Stomach (tissue), 9 donors: Measurements from ENCODE around the gene LRATD1. TPM values are rescaled to one million over a fixed set of nuclear protein-coding genes. Genes with fewer than 3 reads are reported as not detected.
"Not testable (repeated sequence)": the region's sequence is repeated elsewhere in the genome, so short reads cannot be mapped to it uniquely, and the experiment has no call there.

ENCODE experiments used
- DNase-seq, 2 donors: peaks; one replicate each; pipeline versions ENCODE4 v3.0.0 to v3.0.0-alpha.2; 2013 to 2019
- H3K27ac ChIP-seq, 5 donors: fragments of 200-600 bp in 4 of 5; sonication (generic) in 4 of 5; one replicate each; pipeline ENCODE4 v1.5.1; 2013 to 2019; ENCODE audit warnings: mild to moderate bottlenecking in 1 of 5, moderate library complexity in 1 of 5
- H3K27me3 ChIP-seq, 3 donors: fragments of 200-600 bp; sonication (generic); one replicate each; pipeline ENCODE4 v1.5.1; 2017 to 2019; ENCODE audit warnings: mixed run types in 1 of 3
- H3K36me3 ChIP-seq, 4 donors: fragments of 200-600 bp; sonication (generic); 1 replicate in 3 of 4; 2 replicates in 1 of 4; pipeline ENCODE4 v1.5.1; 2016 to 2019
- H3K4me1 ChIP-seq, 4 donors: fragments of 200-600 bp; sonication (generic); one replicate each; pipeline ENCODE4 v1.5.1; 2016 to 2019
- H3K4me3 ChIP-seq, 4 donors: fragments of 200-600 bp; sonication (generic) in 3 of 4; one replicate each; pipeline ENCODE4 v1.5.1; 2016 to 2019; ENCODE audit warnings: mild to moderate bottlenecking in 1 of 4
- H3K9me3 ChIP-seq, 4 donors: fragments of 200-600 bp; sonication (generic); one replicate each; pipeline ENCODE4 v1.5.1; 2016 to 2019
- EP300 ChIP-seq: sonication (generic); formaldehyde crosslinking; IDR thresholded peaks from one replicate; pipeline ENCODE4 v1.6.1; 2017; ENCODE audit warnings: antibody characterized with exemption
- POLR2A ChIP-seq, 4 donors: fragments of 450-650 bp; IDR thresholded peaks; one replicate each; pipeline ENCODE4 v1.6.1; 2016; ENCODE audit warnings: antibody characterized with exemption in 4 of 4, control low read depth in 2 of 4, mild to moderate bottlenecking in 1 of 4, moderate library complexity in 1 of 4
- POLR2AphosphoS5 ChIP-seq, 3 donors: sonication (generic); formaldehyde crosslinking; IDR thresholded peaks; one replicate each; pipeline ENCODE4 v1.6.1; 2016; ENCODE audit warnings: antibody characterized with exemption in 3 of 3
- WGBS, 5 donors: extraction: QIAGEN DNeasy Blood & Tissue Kit in 3 of 5; methylation state at CpG; one replicate each; pipeline versions ENCODE4 v1.1.5 to v1.1.7; 2013 to 2018; 5-methylcytosine and 5-hydroxymethylcytosine counted together
- intact Hi-C: fragments of 100-400 bp; cut with DNase I; formaldehyde crosslinking; loops from one replicate; pipeline ENCODE4 v1.15.1; 2023; ENCODE audit warnings: low total_unique reads
- polyA plus RNA-seq, 3 donors: library from polyadenylated mRNA; stranded (reverse); fragments of 200-250 nt; gene quantifications; one replicate each; pipeline ENCODE4 v1.2.3, GENCODE V29; 2013
- total RNA-seq, 5 donors: library from RNA; depleted of rRNA; stranded (reverse); fragments of >200 nt; gene quantifications; one replicate each; pipeline versions ENCODE4 v1.1.0 to v1.2.3, GENCODE V29; 2014 to 2016
- TF ChIP-seq, protein P1 (sequence below), 7 experiments: fragments of 450-650 bp in 4 of 7; fragments of 200-600 bp in 3 of 7; sonication (generic) in 3 of 7; IDR thresholded peaks; one replicate each; pipeline ENCODE4 v1.5.1; 2016 to 2019; ENCODE audit warnings: antibody characterized with exemption in 7 of 7, control low read depth in 2 of 7, mild to moderate bottlenecking in 1 of 7
- donor health status: healthy with polysubstance abuse.
- donor health status: Bipolar disorder and iron deficiency.
- donor health status: healthy.

Gene LRATD1
- total and polyA plus RNA-seq, 8 donors = 3.2 to 229 (median 9.0) TPM; not detected in 1

DNA sequence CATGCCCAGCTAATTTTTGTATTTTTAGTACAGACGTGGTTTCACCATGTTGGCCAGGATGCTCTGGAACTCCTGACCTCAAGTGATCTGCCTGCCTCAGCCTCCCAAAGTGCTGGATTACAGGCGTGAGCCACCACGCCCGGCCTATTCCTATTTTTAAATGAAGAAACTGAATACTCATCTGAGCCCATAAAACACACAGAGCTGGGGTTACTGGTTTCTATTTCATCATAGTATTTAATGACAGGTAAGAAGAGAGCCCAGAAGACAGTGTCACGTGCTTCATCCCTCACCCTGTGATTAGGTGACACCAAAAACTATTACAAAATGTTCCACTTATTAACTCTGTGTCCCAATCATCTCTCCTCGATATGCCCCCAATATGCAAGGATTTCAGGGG, 15.6 kb upstream of the LRATD1 start:
- no peak for DNase-seq
- no peak overlapping the region for H3K4me3 ChIP-seq
- H3K4me1 ChIP-seq = no peaks in the 10 kb centered on the region
- no peak overlapping the region for H3K27ac ChIP-seq
- intact Hi-C loops = no loop called here
- no peak for TF ChIP-seq EP300
- TF ChIP-seq, protein P1, sequence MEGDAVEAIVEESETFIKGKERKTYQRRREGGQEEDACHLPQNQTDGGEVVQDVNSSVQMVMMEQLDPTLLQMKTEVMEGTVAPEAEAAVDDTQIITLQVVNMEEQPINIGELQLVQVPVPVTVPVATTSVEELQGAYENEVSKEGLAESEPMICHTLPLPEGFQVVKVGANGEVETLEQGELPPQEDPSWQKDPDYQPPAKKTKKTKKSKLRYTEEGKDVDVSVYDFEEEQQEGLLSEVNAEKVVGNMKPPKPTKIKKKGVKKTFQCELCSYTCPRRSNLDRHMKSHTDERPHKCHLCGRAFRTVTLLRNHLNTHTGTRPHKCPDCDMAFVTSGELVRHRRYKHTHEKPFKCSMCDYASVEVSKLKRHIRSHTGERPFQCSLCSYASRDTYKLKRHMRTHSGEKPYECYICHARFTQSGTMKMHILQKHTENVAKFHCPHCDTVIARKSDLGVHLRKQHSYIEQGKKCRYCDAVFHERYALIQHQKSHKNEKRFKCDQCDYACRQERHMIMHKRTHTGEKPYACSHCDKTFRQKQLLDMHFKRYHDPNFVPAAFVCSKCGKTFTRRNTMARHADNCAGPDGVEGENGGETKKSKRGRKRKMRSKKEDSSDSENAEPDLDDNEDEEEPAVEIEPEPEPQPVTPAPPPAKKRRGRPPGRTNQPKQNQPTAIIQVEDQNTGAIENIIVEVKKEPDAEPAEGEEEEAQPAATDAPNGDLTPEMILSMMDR (IDR thresholded peaks at IDR 0.05) = no peak
- TF ChIP-seq POLR2AphosphoS5 (IDR thresholded peaks at IDR 0.05) = no peak
- no peak for TF ChIP-seq POLR2A (IDR thresholded peaks at IDR 0.05)
- no peaks in the 10 kb centered on the region for H3K9me3 ChIP-seq
- 84 to 92% (median 92%) methylated on average over 6 of the region's 6 CpGs for WGBS, 5 donors
- no peaks in the 10 kb centered on the region for H3K27me3 ChIP-seq
- no peaks in the 10 kb centered on the region for H3K36me3 ChIP-seq

DNA sequence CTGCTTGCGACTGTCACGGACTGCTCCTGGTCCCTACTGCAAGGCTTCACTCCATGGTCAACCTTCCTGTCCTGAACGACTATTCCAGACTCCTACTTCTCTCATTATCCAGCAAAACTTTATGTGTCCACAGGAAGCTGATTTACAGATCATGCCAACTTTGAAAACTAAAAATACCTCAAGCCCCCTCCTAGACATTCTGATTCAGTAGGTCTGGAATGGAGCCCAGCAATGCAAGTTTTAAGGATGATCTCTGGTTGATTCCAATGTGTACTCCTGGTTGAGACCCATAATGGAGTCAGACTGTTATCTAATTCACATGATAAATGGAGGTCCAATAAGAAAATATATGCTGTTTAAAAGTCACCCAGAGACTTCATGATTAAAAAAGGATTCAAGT, 13.1 kb upstream of the LRATD1 start:
- no peaks in the 10 kb centered on the region for H3K27me3 ChIP-seq
- intact Hi-C loops = no loop called here
- no peaks in the 10 kb centered on the region for H3K4me1 ChIP-seq
- TF ChIP-seq POLR2A (IDR thresholded peaks at IDR 0.05) (no peak), EP300 (no peak)
- TF ChIP-seq, protein P1 (IDR thresholded peaks at IDR 0.05) = no peak
- H3K4me3 ChIP-seq = no peak overlapping the region
- H3K36me3 ChIP-seq = no peaks in the 10 kb centered on the region
- H3K9me3 ChIP-seq = no peaks in the 10 kb centered on the region
- 74 to 84% (median 80%) methylated on average over 3 of the region's 3 CpGs for WGBS, 5 donors
- no peak for DNase-seq
- no peak overlapping the region for H3K27ac ChIP-seq

DNA sequence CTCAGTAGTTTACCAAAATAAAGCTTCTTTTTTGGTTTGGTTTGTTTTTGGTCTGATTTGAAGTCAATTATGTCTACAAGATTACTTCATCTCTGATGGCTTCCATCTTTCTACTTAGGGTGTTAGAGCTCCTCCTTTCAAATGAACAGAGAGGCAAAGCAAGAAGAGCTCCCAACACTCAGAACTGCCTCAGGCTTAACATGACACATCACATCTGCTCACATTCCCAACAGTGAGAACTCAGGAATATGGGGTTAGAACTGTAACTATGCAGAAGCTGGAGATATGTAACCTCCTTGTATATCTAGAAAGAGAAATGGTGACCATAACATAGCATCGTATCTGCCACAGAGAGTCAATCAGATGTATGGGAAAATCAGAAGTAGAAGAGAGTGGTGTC, 11.4 kb upstream of the LRATD1 start:
- Histone ChIP-seq H3K36me3 (no peaks in the 10 kb centered on the region), H3K4me3 (no peak overlapping the region), H3K4me1 (no peaks in the 10 kb centered on the region), H3K27ac (no peak overlapping the region), H3K9me3 (no peaks in the 10 kb centered on the region), H3K27me3 (no peaks in the 10 kb centered on the region)
- intact Hi-C loops = no loop called here
- no peak for DNase-seq
- WGBS, 5 donors = 92 to 96% (median 95%) methylated on average over 1 of the region's 1 CpG
- no peak for TF ChIP-seq EP300
- TF ChIP-seq POLR2AphosphoS5 (IDR thresholded peaks at IDR 0.05) = no peak
- TF ChIP-seq, protein P1 (IDR thresholded peaks at IDR 0.05) = no peak

DNA sequence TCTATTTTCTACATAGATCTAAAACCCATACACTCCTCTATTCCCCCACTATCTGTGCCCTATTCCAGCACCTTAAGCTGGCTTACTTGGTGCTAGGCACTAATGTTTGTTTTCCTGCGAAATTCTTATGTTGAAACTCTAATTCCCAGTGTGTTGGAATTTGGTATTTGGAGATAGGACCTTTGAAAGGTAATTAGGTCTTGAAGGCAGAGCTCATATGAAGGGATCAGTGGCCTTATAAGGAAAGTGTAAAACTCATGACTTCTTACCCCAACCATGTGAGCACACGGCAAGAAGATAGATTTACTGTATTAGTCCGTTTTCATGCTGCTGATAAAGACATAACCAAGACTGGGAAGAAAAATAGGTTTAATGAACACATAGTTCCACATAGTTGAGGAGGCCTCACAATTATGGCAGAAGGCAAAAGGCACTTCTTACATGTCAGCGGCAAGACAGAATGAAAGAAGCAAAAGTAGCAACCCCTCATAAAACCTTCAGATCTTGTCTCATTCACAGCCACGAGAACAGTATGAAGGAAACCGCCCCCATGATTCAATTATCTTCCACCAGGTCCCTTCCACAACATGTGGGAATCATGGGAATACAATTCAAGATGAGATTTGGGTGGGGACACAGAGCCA, 10.5 kb upstream of the LRATD1 start:
- no peak for DNase-seq
- Histone ChIP-seq H3K27me3 (no peaks in the 10 kb centered on the region), H3K9me3 (no peaks in the 10 kb centered on the region), H3K27ac (no peak overlapping the region), H3K4me3 (no peak overlapping the region), H3K36me3 (no peaks in the 10 kb centered on the region), H3K4me1 (peaks cover 0 to 6% (median 0%) of the 10 kb centered on the region in 4 donors)
- 85 to 91% (median 88%) methylated on average over 6 of the region's 6 CpGs for WGBS, 5 donors
- intact Hi-C loops = no loop called here
- TF ChIP-seq POLR2AphosphoS5 (IDR thresholded peaks at IDR 0.05) = no peak
- TF ChIP-seq, protein P1 (IDR thresholded peaks at IDR 0.05) = no peak
- TF ChIP-seq POLR2A (IDR thresholded peaks at IDR 0.05) = no peak
- no peak for TF ChIP-seq EP300

DNA sequence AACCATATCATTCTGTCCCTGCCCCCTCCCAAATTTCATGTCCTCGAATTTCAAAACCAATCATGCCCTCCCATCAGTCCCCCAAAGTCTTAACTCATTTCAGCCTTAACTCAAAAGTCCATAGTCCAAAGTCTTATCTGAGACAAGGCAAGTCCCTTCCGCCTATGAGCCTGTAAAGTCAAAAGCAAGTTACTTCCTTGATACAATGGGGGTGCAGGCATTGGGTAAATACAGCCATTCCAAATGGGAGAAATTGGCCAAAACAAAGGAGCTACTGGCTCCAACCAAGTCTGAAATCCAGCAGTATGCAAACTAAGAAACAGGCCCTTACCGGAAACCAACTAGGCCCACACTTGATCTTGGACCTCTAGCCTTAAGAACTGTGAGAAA, 10.0 kb upstream of the LRATD1 start:
- intact Hi-C loops, H3K9me3 ChIP-seq, H3K4me1 ChIP-seq, DNase-seq, H3K36me3 ChIP-seq, H3K27ac ChIP-seq, H3K4me3 ChIP-seq, H3K27me3 ChIP-seq: not testable (repeated sequence)
- WGBS, 5 donors = 47 to 69% (median 51%) methylated on average over 3 of the region's 3 CpGs
